ENCODE measurements around the gene UBR3.
A peak's percentile ranks its signal among the peaks of the same experiment; 100 is the strongest.

Gene UBR3

DNA sequence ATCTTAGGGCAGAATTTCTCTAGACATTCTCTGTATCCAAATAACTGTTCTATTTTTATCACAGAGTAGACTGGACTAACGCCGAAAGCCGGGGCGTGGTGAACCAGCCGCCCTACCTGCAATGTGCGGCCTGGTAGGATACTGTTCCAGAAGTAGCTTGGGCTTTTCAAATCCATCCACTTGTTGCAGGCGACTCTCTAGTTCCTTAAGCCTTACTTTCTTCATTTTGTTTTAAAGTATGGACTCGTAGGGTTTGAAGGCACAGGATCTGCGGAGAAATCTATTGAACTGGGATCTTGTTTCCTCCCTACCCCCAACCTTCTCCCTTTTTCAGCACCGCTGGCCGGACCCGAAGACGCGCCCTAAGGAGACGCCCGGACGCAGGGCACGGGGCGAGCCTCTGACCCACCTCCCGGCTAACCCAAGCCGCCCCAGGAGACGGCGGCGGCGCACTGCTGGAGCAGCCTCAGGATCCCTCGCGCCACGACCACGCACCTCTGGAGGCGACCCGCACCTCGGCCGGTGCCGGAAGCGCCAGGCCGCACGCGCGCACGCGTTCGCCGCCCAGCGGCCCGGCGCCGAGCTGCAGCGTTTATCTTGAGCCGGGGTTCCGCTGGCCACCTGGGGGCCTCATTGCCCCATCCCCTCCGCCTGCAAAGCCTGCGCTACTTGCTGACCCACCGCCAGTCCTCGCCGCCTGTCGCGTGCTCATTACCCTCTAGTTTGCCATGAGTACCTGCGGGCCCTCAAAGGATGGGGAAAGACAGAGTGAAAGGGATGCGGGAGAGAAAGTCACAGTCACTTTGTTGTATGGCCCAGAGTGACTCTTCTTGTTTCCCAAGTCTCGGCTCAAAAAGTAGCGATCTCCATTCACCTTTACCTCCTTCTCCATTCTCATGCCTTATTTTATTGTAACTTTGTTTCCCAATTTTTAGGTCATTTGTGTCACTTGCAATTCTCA, 2.6 kb upstream of the UBR3 start, which contains the start of gene METTL5 (continued):
- 0 out of 2 replicates have a peak, but pooled peaks have one; percentile 70 for TF ChIP-seq HOXC10 (CRISPR knock-in tag; IDR thresholded peaks at IDR 0.05)
- TF ChIP-seq, protein P1, sequence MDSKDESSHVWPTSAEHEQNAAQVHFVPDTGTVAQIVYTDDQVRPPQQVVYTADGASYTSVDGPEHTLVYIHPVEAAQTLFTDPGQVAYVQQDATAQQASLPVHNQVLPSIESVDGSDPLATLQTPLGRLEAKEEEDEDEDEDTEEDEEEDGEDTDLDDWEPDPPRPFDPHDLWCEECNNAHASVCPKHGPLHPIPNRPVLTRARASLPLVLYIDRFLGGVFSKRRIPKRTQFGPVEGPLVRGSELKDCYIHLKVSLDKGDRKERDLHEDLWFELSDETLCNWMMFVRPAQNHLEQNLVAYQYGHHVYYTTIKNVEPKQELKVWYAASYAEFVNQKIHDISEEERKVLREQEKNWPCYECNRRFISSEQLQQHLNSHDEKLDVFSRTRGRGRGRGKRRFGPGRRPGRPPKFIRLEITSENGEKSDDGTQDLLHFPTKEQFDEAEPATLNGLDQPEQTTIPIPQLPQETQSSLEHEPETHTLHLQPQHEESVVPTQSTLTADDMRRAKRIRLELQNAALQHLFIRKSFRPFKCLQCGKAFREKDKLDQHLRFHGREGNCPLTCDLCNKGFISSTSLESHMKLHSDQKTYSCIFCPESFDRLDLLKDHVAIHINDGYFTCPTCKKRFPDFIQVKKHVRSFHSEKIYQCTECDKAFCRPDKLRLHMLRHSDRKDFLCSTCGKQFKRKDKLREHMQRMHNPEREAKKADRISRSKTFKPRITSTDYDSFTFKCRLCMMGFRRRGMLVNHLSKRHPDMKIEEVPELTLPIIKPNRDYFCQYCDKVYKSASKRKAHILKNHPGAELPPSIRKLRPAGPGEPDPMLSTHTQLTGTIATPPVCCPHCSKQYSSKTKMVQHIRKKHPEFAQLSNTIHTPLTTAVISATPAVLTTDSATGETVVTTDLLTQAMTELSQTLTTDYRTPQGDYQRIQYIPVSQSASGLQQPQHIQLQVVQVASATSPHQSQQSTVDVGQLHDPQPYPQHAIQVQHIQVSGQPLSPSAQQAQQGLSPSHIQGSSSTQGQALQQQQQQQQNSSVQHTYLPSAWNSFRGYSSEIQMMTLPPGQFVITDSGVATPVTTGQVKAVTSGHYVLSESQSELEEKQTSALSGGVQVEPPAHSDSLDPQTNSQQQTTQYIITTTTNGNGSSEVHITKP (tag by site-specific recombination; IDR thresholded peaks at IDR 0.05): peak; percentile 33; the same call in 1 of the 2 replicates
- TF ChIP-seq, protein P2, sequence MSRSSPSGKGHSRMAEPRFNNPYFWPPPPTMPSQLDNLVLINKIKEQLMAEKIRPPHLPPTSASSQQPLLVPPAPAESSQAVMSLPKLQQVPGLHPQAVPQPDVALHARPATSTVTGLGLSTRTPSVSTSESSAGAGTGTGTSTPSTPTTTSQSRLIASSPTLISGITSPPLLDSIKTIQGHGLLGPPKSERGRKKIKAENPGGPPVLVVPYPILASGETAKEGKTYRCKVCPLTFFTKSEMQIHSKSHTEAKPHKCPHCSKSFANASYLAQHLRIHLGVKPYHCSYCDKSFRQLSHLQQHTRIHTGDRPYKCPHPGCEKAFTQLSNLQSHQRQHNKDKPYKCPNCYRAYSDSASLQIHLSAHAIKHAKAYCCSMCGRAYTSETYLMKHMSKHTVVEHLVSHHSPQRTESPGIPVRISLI (tag by site-specific recombination; IDR thresholded peaks at IDR 0.05): no peak
- 0 out of 2 replicates have a peak, but pooled peaks have one; percentile 5 for TF ChIP-seq ZNF677 (tag by site-specific recombination; IDR thresholded peaks at IDR 0.05)
- no peak for TF ChIP-seq KLF9 (tag by site-specific recombination; IDR thresholded peaks at IDR 0.05; ENCODE audit: low read depth)
- TF ChIP-seq, protein P3, sequence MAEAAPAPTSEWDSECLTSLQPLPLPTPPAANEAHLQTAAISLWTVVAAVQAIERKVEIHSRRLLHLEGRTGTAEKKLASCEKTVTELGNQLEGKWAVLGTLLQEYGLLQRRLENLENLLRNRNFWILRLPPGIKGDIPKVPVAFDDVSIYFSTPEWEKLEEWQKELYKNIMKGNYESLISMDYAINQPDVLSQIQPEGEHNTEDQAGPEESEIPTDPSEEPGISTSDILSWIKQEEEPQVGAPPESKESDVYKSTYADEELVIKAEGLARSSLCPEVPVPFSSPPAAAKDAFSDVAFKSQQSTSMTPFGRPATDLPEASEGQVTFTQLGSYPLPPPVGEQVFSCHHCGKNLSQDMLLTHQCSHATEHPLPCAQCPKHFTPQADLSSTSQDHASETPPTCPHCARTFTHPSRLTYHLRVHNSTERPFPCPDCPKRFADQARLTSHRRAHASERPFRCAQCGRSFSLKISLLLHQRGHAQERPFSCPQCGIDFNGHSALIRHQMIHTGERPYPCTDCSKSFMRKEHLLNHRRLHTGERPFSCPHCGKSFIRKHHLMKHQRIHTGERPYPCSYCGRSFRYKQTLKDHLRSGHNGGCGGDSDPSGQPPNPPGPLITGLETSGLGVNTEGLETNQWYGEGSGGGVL (tag by site-specific recombination; IDR thresholded peaks at IDR 0.05): no peak
- TF ChIP-seq ZSCAN30 (tag by site-specific recombination; IDR thresholded peaks at IDR 0.05): peak; percentile 93
- peak; percentile 87 for TF ChIP-seq ZNF335 (tag by site-specific recombination; conservative IDR thresholded peaks at IDR 0.05)
- TF ChIP-seq ZNF596 (tag by site-specific recombination; IDR thresholded peaks at IDR 0.05): 0 out of 2 replicates have a peak, but pooled peaks have one; percentile 15
- 0 out of 2 replicates have a peak, but pooled peaks have one; percentile 20 for TF ChIP-seq IKZF3 (tag by site-specific recombination; IDR thresholded peaks at IDR 0.05)
- TF ChIP-seq ZNF174 (tag by site-specific recombination; IDR thresholded peaks at IDR 0.05): no peak
- 0 out of 2 replicates have a peak, but pooled peaks have one; percentile 15 for TF ChIP-seq EGR2 (tag by site-specific recombination; IDR thresholded peaks at IDR 0.05; ENCODE audit: low read depth)
- TF ChIP-seq ZBTB8A (tag by site-specific recombination; IDR thresholded peaks at IDR 0.05): peak; percentile 81
- TF ChIP-seq ZFHX2 (tag by site-specific recombination; conservative IDR thresholded peaks at IDR 0.05): peak; percentile 51
- TF ChIP-seq, protein P4, sequence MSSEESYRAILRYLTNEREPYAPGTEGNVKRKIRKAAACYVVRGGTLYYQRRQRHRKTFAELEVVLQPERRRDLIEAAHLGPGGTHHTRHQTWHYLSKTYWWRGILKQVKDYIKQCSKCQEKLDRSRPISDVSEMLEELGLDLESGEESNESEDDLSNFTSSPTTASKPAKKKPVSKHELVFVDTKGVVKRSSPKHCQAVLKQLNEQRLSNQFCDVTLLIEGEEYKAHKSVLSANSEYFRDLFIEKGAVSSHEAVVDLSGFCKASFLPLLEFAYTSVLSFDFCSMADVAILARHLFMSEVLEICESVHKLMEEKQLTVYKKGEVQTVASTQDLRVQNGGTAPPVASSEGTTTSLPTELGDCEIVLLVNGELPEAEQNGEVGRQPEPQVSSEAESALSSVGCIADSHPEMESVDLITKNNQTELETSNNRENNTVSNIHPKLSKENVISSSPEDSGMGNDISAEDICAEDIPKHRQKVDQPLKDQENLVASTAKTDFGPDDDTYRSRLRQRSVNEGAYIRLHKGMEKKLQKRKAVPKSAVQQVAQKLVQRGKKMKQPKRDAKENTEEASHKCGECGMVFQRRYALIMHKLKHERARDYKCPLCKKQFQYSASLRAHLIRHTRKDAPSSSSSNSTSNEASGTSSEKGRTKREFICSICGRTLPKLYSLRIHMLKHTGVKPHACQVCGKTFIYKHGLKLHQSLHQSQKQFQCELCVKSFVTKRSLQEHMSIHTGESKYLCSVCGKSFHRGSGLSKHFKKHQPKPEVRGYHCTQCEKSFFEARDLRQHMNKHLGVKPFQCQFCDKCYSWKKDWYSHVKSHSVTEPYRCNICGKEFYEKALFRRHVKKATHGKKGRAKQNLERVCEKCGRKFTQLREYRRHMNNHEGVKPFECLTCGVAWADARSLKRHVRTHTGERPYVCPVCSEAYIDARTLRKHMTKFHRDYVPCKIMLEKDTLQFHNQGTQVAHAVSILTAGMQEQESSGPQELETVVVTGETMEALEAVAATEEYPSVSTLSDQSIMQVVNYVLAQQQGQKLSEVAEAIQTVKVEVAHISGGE (tag by site-specific recombination; conservative IDR thresholded peaks at IDR 0.05; ENCODE audit: low read depth): 0 out of 2 replicates have a peak, but pooled peaks have one; percentile 24
- peak; percentile 83 for TF ChIP-seq ZNF660 (tag by site-specific recombination; IDR thresholded peaks at IDR 0.05)
- no peak for TF ChIP-seq ZXDB (tag by site-specific recombination; IDR thresholded peaks at IDR 0.05)
- TF ChIP-seq SP2 (tag by site-specific recombination; IDR thresholded peaks at IDR 0.05): peak; percentile 41; the same call in 1 of the 2 replicates
- TF ChIP-seq ZNF423 (tag by site-specific recombination; IDR thresholded peaks at IDR 0.05): peak; percentile 59; the same call in 1 of the 2 replicates
- no peak for TF ChIP-seq ZFP41 (tag by site-specific recombination; IDR thresholded peaks at IDR 0.05; ENCODE audit: borderline replicate concordance)
